ENCODE measurements around the gene SEC63.

GRCh38 chr6:107982486-107982885, 24.5 kb upstream of the SEC63 start:
- TF ChIP-seq EP300 (IDR thresholded peaks at IDR 0.05): no peak
- TF ChIP-seq CTCF (IDR thresholded peaks at IDR 0.05): no peak
- TF ChIP-seq POLR2AphosphoS5 (IDR thresholded peaks at IDR 0.05): no peak
- TF ChIP-seq POLR2A (IDR thresholded peaks at IDR 0.05): no peak
